ENCODE results near the gene WWOX. TPM values are rescaled to one million over a fixed set of nuclear protein-coding genes. Genes with fewer than 3 reads are reported as not detected.

The WWOX gene
- total RNA-seq, 1 experiment from 2014 or later = 28.3 TPM

GRCh38 chr16:78460428-78460827 lies 361.0 kb downstream of the WWOX start:
- Histone ChIP-seq H3K9me3 (ENCODE audit: low read length) (no peaks in the 10 kb centered on the region), H3K4me3 (ENCODE audit: low read length) (no peak overlapping the region), H3K79me2 (ENCODE audit: low read length) (no peaks in the 10 kb centered on the region), H3K9ac (ENCODE audit: low read length) (no peak overlapping the region), H4K20me1 (ENCODE audit: low read length) (no peaks in the 10 kb centered on the region), H3K9me2 (replicated peaks; ENCODE audit: low read length) (no peaks in the 10 kb centered on the region), H3K27me3 (ENCODE audit: low read length) (no peaks in the 10 kb centered on the region), H3F3A (ENCODE audit: low read length, unreplicated experiment) (no peaks in the 10 kb centered on the region), H3K4me2 (ENCODE audit: low read length) (peak overlapping the region; percentile 12; the same call in 1 of the 2 replicates), H2AFZ (ENCODE audit: low read length) (no peak overlapping the region), H3K27ac (ENCODE audit: low read length) (no peak overlapping the region), H3K4me1 (ENCODE audit: insufficient read depth, low read length) (peaks cover 20% of the 10 kb centered on the region), H3K36me3 (ENCODE audit: low read depth, low read length) (no peaks in the 10 kb centered on the region)
- ChIA-PET POLR2A (ENCODE audit: unreplicated experiment) (no interaction called here), CTCF (no interaction called here)
- TF ChIP-seq EZH2 (IDR thresholded peaks at IDR 0.05; ENCODE audit: low read length, unreplicated experiment) (no peak), EZH2phosphoT487 (IDR thresholded peaks at IDR 0.05; ENCODE audit: borderline replicate concordance, low read length) (no peak), CTCF (conservative IDR thresholded peaks at IDR 0.05; ENCODE audit: low read depth, low read length) (no peak)
- DNase-seq = peak; percentile 42
- peak; percentile 43; the same call in 1 of the 2 replicates for ATAC-seq
- intact Hi-C loops (cut with micrococcal nuclease) = no loop called here
- no TSS peak for BruUV-seq (replicated peaks)

- no peaks in the 10 kb centered on the region for H3K27me3 ChIP-seq (ENCODE audit: low read length)
- H3K27ac ChIP-seq (ENCODE audit: low read length) = peak overlapping the region; percentile 41
- H3K9me3 ChIP-seq (ENCODE audit: low read length) = no peaks in the 10 kb centered on the region
- no peak overlapping the region for H2AFZ ChIP-seq (ENCODE audit: low read length)
- POLR2A ChIA-PET (ENCODE audit: unreplicated experiment) = no interaction called here
- H3K9ac ChIP-seq (ENCODE audit: low read length) = no peak overlapping the region
- CTCF ChIA-PET = no interaction called here
- no peaks in the 10 kb centered on the region for H3K36me3 ChIP-seq (ENCODE audit: low read depth, low read length)
- no peaks in the 10 kb centered on the region for H3K9me2 ChIP-seq (replicated peaks; ENCODE audit: low read length)
- ATAC-seq (no peak), DNase-seq (peak; percentile 1)
- H3K79me2 ChIP-seq (ENCODE audit: low read length) = no peaks in the 10 kb centered on the region
- peaks cover 20% of the 10 kb centered on the region for H3K4me1 ChIP-seq (ENCODE audit: insufficient read depth, low read length)
- H3K4me3 ChIP-seq (ENCODE audit: low read length) = no peak overlapping the region; the same call in 1 of the 2 replicates
- intact Hi-C loops (cut with micrococcal nuclease) = no loop called here
- H4K20me1 ChIP-seq (ENCODE audit: low read length) = no peaks in the 10 kb centered on the region
- no peak for TF ChIP-seq CTCF (conservative IDR thresholded peaks at IDR 0.05; ENCODE audit: low read depth, low read length)
- TF ChIP-seq EZH2phosphoT487 (IDR thresholded peaks at IDR 0.05; ENCODE audit: borderline replicate concordance, low read length) = no peak
- no peak for TF ChIP-seq EZH2 (IDR thresholded peaks at IDR 0.05; ENCODE audit: low read length, unreplicated experiment)
- BruUV-seq (replicated peaks) = no TSS peak
- no peaks in the 10 kb centered on the region for H3F3A ChIP-seq (ENCODE audit: low read length, unreplicated experiment)
- peak overlapping the region; percentile 39 for H3K4me2 ChIP-seq (ENCODE audit: low read length)
Observed at GRCh38 chr16:78461087-78461486, 361.6 kb downstream of the WWOX start.

- POLR2A ChIA-PET (ENCODE audit: unreplicated experiment) = no interaction called here
Observed at GRCh38 chr16:78461496-78462287, 362.2 kb downstream of the WWOX start.

More at GRCh38 chr16:78461496-78462287, 362.2 kb downstream of the WWOX start:
- Histone ChIP-seq H4K20me1 (ENCODE audit: low read length) (no peaks in the 10 kb centered on the region), H3K4me3 (ENCODE audit: low read length) (no peak overlapping the region; the same call in 1 of the 2 replicates), H3K9me3 (ENCODE audit: low read length) (no peaks in the 10 kb centered on the region), H3K36me3 (ENCODE audit: low read depth, low read length) (no peaks in the 10 kb centered on the region), H3K27ac (ENCODE audit: low read length) (peak overlapping the region; percentile 41), H3K79me2 (ENCODE audit: low read length) (no peaks in the 10 kb centered on the region), H3K9me2 (replicated peaks; ENCODE audit: low read length) (no peaks in the 10 kb centered on the region), H3K27me3 (ENCODE audit: low read length) (no peaks in the 10 kb centered on the region), H3F3A (ENCODE audit: low read length, unreplicated experiment) (no peaks in the 10 kb centered on the region), H3K4me1 (ENCODE audit: insufficient read depth, low read length) (peaks cover 20% of the 10 kb centered on the region), H3K4me2 (ENCODE audit: low read length) (peak overlapping the region; percentile 41), H2AFZ (ENCODE audit: low read length) (no peak overlapping the region), H3K9ac (ENCODE audit: low read length) (no peak overlapping the region)
- ATAC-seq (no peak; the same call in 1 of the 2 replicates), DNase-seq (peak; percentile 58)
- CTCF ChIA-PET = no interaction called here
- TF ChIP-seq EZH2 (IDR thresholded peaks at IDR 0.05; ENCODE audit: low read length, unreplicated experiment) (no peak), EZH2phosphoT487 (IDR thresholded peaks at IDR 0.05; ENCODE audit: borderline replicate concordance, low read length) (no peak), CTCF (conservative IDR thresholded peaks at IDR 0.05; ENCODE audit: low read depth, low read length) (no peak)
- intact Hi-C loops (cut with micrococcal nuclease) = no loop called here
- BruUV-seq (replicated peaks) = no TSS peak
